GM12873 (cell line): ENCODE results near the gene C3orf18.

Experiments used
- TF ChIP-seq, protein P1 (sequence below): IDR thresholded peaks from 2 replicates; pipeline ENCODE4 v1.5.1; 2012; ENCODE audit warnings: low read depth, mild to moderate bottlenecking, moderate library complexity, low read length, control low read depth; ENCODE audit not compliant: insufficient read depth; ENCODE audit errors: missing control alignments

The C3orf18 gene

DNA sequence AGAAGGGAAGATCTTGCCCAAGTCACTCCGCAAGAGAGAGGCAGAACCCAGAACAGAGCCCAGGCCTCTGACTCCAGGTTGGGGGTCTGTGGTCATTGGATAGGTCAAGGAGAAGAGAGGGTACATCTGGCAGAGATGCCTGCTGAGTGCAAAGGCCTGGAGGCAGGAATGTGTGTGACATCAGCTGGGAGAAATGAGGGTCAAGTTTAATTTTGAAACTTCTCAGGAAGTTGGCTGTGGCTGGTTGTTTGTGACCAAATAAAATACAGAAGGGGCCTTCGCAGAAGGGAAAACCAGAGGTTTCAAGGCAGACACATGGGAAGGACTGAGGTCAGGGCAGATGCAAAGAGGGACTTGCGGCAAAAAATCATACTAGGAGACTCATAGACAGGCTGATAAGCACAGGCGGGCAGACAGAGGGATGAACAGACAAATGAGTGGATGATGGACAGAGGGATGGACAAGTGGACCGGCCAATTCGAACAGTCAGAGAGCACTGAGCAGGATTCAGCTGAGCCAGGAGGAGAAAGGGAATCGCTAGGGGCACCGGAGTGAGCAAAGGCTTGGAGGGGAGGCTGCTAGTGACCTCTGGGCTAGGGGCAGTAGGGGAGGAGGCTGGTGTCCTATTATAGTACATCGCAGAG is 35.4 kb downstream of the C3orf18 start:
- TF ChIP-seq, protein P1, sequence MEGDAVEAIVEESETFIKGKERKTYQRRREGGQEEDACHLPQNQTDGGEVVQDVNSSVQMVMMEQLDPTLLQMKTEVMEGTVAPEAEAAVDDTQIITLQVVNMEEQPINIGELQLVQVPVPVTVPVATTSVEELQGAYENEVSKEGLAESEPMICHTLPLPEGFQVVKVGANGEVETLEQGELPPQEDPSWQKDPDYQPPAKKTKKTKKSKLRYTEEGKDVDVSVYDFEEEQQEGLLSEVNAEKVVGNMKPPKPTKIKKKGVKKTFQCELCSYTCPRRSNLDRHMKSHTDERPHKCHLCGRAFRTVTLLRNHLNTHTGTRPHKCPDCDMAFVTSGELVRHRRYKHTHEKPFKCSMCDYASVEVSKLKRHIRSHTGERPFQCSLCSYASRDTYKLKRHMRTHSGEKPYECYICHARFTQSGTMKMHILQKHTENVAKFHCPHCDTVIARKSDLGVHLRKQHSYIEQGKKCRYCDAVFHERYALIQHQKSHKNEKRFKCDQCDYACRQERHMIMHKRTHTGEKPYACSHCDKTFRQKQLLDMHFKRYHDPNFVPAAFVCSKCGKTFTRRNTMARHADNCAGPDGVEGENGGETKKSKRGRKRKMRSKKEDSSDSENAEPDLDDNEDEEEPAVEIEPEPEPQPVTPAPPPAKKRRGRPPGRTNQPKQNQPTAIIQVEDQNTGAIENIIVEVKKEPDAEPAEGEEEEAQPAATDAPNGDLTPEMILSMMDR, result no peak

DNA sequence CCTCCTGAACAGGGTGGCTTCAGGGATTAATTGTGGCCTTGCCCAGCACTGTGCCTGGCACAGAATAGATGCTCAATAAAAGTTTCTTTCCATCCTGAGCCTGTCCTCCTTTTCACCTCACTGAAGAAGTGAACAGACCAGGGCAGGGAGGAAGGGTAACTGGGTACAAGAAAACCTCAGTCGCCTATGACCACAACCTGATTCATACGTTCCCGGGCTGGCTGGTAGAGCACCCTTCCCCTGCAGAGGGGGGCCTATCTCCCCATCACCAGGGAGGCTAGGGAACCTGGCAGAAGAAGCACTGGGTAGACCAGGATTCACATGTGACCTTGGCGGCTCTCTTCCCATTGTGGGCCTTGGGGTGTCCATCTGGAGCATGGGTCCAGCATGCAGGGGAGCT is 36.3 kb downstream of the C3orf18 start:
- TF ChIP-seq, protein P1, result no peak

DNA sequence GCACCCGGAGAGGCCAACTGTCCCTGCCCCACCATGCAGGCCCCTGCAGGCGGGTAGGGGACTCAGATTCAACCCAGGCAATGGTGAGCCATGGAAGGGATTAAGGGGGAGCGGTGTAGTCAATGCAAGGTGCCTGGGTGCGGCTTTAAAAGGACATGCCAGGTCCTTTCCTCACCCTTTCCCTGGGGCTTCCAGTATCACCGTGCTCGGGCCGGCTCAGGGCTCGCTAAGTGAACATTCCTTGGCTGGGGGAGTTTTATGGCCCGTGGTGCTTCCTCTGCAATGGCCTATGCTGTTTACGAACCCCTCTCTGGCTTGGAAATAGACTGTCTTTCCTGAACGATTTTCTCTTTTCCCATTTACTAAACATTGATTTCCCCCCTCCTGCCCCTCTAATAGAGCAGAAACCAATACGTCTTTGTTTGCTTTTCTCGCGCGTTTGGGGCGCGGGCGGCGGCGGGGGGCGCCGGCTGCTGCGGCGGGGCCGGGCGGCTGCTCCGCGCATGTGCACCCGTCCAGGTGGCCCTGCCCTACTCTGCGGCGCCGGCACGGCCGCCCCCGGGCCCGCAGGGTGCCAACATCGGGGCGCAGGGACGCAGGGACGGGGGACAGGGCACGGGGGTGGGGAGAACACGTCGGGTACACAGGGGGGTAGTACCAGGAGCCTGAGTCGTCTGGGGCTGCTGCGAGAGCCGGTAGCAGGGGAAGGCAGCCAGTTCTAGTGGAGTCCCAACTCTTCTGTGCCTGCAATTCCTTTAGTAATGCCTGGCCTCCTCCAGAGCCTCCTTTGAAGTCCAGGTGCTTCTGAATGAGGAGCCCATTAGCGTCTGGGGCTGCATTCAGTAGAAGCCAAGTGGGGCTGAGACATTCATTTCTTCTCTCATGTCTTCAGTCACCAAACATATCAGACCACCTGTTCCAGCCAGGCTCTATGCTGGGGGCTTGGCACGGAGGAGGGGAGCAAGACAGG is 37.3 kb downstream of the C3orf18 start:
- TF ChIP-seq, protein P1, result no peak

DNA sequence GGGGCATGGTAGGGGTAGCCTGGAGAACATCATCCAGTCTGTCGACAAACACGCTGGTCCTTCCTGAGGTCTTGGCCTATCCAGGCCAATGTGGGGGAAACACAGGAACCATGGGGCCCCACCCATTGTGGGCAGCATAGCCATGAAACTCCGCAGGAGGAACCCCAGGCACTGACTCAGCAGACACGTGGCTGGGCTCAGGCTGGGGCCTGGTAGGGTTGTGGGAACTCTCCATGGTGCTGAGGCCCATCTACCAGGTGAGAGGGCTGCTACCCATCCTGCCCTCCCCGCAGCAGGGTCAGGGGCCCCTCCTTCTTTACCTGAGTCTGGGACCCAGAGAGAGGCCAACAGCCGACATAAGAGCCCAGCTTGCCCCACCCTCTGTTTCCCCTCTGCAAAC is 41.6 kb downstream of the C3orf18 start:
- TF ChIP-seq, protein P1, result no peak

DNA sequence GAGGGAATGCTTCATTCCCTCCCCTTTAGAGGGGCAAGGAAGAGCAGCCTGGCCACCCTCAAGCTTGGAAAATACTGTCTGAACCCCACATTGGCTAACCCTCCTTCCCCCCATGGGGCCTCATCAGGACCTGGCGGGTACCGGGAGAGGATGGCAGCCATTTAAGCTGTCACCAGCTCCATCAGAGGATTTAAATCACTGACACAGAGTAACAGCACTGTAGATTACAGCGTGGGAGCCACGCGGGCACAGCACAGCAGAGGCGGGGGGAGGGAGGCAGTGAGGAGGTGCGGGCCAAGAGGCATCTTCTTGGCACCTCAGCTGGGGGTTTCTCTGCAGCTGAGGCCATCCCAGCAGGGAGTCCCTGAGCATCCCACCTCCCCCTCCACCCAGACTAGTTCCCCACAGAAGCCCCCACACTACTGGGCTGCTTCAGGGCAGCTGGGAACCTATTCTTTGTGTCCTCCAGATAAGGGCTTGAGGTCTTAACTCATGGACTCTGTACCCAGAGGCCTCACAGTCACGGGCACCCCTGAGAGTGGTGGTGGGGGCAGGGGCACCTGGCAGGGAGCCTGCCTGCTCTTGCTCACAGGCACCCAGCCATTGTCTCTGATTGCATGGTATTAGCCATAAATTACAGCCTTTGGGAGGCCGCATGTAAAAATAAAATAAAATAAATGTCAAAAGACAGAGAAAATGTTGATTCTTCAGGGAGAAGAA is 42.2 kb downstream of the C3orf18 start:
- TF ChIP-seq, protein P1, result no peak

DNA sequence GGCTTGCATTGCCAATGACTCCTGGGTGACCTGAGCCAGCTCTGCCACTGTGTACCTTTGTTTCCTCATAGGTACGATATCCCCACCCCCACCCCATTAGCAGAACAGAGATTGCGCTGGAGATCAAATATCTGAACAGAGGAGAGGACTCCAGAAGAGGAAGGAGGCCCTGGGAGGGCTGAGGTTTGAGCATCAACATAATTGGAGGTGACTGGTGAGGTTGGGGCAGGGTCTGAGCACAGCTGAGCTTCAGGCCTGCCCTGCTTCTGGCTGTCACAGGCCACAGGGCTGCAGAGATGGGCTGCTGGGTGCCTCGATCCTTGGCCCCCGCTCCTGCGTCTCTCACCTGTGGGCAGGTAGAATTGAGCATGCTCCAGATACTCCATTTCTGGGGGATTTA is 42.8 kb downstream of the C3orf18 start:
- TF ChIP-seq, protein P1, result no peak
